Activated naive CD4-positive, alpha-beta T cell treated with anti-CD3 and anti-CD28 coated beads, Interleukin-2, amount 50 U/mL, for 24 hours (primary cell): ENCODE measurements around the gene CRELD1.

ENCODE experiments used
- H3K27ac Mint-ChIP-seq: one replicate; pipeline ENCODE4 v1.8.0; 2021; ENCODE audit warnings: mild to moderate bottlenecking, mixed read lengths
- H3K27me3 Mint-ChIP-seq: one replicate; pipeline ENCODE4 v1.8.0; 2021; ENCODE audit warnings: mixed read lengths
- H3K36me3 Mint-ChIP-seq: one replicate; pipeline ENCODE4 v1.8.0; 2021; ENCODE audit warnings: mixed read lengths
- H3K4me1 Mint-ChIP-seq: one replicate; pipeline ENCODE4 v1.8.0; 2021; ENCODE audit warnings: mixed read lengths
- H3K4me3 Mint-ChIP-seq: one replicate; pipeline ENCODE4 v1.8.0; 2021; ENCODE audit warnings: mild to moderate bottlenecking, mixed read lengths
- H3K9me3 Mint-ChIP-seq: one replicate; pipeline ENCODE4 v1.8.0; 2021; ENCODE audit warnings: mixed read lengths

The CRELD1 gene

DNA sequence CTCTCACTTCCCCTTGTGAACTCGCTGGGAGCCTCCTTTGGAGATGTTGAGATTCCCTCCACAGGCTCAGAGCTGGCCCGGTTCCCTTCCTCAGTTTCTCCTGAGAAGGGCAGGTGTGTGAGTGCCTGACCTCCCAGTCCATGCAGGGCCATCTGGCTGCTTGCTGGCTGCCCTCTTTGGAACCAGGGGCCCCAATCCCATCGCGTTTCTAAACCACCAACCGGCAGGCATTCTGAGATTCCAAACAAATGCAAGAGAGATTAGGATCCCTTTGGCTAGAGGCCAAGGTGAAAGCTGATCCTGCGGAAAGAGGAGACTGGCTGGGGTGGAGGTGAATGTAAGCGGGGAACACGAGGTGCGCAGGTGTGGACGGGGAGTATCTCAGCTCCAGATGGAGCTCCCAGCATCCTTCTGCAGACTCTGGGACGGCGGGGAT lies 21.5 kb downstream of the CRELD1 start:
- H3K9me3 Mint-ChIP-seq = no peaks in the 10 kb centered on the region
- H3K27me3 Mint-ChIP-seq = no peaks in the 10 kb centered on the region
- H3K4me1 Mint-ChIP-seq = peaks cover 15% of the 10 kb centered on the region
- H3K4me3 Mint-ChIP-seq = no peak overlapping the region
- no peak overlapping the region for H3K27ac Mint-ChIP-seq
- no peaks in the 10 kb centered on the region for H3K36me3 Mint-ChIP-seq

DNA sequence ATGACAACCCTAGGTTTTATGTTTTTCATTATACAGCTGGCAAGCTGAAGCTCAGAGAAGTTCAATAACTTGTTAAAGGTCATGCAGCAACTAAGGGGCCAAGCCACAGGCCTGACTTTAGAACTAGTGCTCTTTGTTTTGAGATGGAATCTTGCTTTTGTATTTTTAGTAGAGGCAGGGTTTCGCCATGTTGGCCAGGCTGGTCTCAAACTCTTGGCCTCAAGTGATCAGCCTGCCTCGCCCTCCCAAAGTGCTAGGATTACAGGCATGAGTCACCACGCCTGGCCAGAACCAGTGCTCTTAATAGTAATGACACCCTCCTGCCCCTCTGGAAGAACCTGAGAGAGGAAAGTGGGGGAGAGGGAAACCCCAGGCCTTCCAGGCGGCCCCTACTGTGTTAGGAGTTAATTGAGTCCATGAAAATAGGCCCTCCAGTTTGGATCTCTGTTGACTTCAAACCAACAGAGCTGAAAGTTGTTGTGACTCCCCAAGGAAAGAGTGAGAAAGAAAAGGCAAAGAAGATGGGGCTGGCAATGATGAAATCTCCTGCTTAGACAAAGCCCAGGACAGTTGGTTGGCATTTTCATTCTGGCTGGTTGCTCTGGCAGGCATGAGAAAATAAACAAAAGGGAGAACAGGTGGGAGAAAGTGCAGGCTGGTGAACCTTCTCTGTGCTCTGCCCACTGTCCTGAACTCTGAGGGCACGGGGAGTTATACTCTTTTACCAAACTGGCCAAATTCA lies 22.1 kb downstream of the CRELD1 start:
- Mint-ChIP-seq H3K27me3 (no peaks in the 10 kb centered on the region), H3K36me3 (no peaks in the 10 kb centered on the region), H3K9me3 (no peaks in the 10 kb centered on the region), H3K27ac (no peak overlapping the region), H3K4me3 (no peak overlapping the region), H3K4me1 (peaks cover 12% of the 10 kb centered on the region)

DNA sequence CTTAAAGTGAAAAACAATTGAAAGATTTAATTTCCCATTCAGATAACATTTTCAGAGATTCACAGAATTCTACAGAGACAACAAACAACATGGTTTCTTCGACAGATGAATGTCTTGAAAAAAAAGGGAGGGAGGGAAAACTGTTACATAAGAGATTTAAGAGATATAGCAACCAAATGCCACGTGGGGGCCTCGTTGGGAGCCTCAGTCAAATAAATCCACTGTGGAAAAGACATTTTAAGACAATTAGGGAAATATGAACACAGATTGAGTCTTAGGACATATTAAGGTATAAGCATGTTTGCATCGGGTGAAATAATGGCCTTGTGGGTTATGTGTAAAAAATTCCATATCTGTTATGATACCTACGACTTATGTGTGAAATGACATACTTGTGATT lies 23.6 kb downstream of the CRELD1 start:
- Mint-ChIP-seq H3K27ac (no peak overlapping the region), H3K9me3 (no peaks in the 10 kb centered on the region), H3K4me1 (peaks cover 2% of the 10 kb centered on the region), H3K36me3 (no peaks in the 10 kb centered on the region), H3K27me3 (no peaks in the 10 kb centered on the region), H3K4me3 (no peak overlapping the region)

DNA sequence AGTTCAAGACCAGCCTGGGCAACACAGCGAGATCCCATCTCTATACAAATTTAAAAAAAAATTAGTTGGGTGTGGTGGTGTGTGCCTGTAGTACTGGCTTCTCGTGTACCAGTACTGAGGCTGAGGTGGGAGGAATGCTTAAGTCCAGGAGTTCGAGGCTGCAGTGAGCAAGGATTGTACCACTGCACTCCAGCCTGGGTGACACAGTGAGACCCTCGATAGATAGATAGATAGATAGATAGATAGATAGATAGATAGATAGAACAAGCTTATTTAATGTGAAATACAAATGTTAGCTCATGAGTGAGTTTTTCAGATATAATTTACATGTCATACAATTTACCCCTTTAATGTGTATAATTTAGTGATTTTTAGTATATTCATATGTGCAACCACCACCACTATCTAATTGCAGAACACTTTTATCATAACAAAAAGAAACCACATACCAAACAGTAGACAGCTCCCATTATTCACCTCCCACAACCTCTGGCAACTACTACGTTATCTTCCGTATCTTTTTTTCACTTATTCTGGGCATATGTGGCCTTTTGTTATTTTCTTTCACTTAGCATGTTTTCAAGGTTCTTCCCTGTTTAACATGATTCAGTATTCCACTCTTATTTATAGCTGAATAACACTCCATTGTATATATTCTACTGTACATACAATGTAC lies 31.7 kb downstream of the CRELD1 start:
- no peaks in the 10 kb centered on the region for H3K4me1 Mint-ChIP-seq
- H3K4me3 Mint-ChIP-seq = no peak overlapping the region
- no peaks in the 10 kb centered on the region for H3K9me3 Mint-ChIP-seq
- H3K27me3 Mint-ChIP-seq = no peaks in the 10 kb centered on the region
- peaks cover 15% of the 10 kb centered on the region for H3K36me3 Mint-ChIP-seq
- H3K27ac Mint-ChIP-seq = no peak overlapping the region

DNA sequence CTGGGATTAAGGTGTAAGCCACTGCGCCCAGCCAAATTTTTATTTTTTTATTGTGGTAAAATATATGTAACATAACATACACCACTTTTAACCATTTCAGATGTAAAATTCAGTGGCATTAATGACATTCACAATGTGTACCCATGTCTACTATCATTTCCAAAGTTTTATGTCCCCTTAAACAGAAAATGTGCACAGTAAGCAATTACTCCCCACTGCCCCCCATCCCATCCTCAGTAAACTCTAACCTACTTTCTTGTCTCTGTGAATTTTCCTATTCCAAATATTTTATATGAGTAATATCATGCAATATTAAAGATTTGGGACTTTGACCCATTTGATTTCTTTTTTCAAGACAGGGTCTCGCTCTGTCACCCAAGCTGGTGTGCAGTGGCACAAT lies 33.2 kb downstream of the CRELD1 start:
- no peak overlapping the region for H3K4me3 Mint-ChIP-seq

DNA sequence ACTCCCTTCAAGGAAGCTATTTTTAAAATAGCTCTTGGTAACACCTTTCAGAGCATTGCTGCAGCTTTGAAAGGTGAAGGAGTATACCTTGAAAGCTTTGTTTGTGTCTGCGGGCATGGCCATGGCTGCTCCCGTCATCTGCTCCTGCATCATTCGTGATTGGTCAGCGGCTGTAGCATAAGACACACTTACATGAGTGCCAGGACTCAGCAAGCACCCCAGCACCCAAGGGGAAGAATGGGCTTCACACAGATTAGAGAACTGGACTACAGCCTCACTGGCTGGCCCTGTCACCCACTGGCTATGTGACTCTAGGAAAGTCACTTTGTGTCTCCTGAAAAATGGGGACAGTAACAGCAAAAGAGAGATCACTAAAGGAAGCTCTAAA lies 36.0 kb downstream of the CRELD1 start:
- Mint-ChIP-seq H3K4me1 (no peaks in the 10 kb centered on the region), H3K9me3 (no peaks in the 10 kb centered on the region), H3K4me3 (no peak overlapping the region), H3K27me3 (no peaks in the 10 kb centered on the region), H3K27ac (no peak overlapping the region), H3K36me3 (peaks cover 15% of the 10 kb centered on the region)

More for the DNA sequence above, 33.2 kb downstream of the CRELD1 start:
- no peaks in the 10 kb centered on the region for H3K27me3 Mint-ChIP-seq
- H3K36me3 Mint-ChIP-seq = peaks cover 17% of the 10 kb centered on the region
- no peaks in the 10 kb centered on the region for H3K4me1 Mint-ChIP-seq
- no peaks in the 10 kb centered on the region for H3K9me3 Mint-ChIP-seq
- no peak overlapping the region for H3K27ac Mint-ChIP-seq

DNA sequence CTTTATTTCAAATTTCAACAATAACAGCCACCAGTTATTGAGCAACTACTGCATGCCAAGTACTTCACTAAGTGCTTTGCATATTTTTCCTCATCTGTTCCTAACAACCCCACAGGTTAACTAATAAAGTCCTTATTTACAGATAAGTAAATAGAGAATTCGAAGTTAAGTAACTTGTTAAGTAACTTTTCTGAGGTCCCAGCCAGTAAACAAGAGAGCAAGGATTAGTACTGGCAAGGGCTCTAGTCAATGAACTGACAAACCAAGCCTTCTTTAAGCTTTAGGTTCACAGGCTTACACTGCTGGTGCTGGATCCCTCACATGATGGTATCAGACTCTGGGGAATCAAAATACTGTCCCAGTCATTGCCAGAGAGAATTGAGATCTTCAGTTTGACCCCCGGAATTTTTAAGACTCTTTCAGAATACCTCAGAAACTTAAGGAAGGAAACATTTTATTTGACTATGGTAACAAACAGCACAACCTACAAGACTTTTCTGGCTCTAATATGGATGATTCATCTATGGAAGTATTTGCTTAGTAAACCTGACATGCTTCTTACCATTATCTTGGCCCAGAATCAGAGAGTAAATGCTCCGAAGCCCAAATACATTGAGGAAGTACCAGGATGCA lies 36.5 kb downstream of the CRELD1 start:
- Mint-ChIP-seq H3K4me3 (no peak overlapping the region), H3K9me3 (no peaks in the 10 kb centered on the region), H3K36me3 (peaks cover 15% of the 10 kb centered on the region), H3K27ac (no peak overlapping the region), H3K4me1 (no peaks in the 10 kb centered on the region), H3K27me3 (no peaks in the 10 kb centered on the region)

DNA sequence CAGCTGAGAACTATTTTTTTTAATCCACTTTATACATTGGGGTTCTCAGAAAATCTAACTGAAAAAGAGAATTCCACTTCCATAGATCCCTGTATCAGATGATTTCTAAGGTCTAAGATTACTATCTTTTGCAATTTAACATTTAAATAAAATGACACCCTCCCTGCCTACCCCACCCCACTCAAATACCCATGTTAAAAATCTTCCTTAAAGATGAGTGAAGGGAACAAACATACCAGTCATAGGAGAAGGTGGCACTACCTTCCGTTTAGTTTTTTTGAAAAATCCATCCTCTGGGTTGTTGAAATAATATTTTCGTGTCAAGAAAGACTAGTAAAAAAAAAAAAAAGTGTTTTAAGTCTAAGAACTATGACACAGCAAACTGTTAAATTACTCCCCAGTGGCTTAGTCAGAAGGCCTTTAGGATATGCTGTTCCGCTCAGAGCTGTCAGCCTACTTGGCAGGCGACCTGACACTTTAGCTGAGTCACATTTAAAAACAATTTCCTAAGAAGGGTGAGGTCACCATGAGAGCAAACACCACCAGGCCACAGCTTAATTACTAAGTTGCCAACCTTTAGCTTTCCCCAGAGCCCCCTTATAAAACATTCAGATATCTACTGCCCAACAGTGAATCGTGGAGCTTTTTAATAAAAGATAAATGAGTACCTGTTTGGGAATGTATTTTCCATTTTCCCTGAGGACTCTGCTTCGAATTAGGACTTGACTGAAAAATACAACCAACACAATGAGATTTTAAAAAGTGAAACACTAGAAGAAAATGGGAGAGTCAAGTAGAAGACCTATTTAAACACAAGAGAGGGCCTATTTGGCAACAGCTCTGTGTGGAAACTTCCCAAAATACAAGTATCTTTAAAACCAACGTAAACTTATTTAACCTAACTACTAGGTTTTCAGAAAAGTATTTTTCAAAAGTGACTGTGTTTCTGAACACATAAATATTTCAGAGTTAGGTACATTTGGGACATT lies 43.4 kb downstream of the CRELD1 start:
- H3K4me1 Mint-ChIP-seq = peaks cover 11% of the 10 kb centered on the region
- peaks cover 12% of the 10 kb centered on the region for H3K36me3 Mint-ChIP-seq
- no peaks in the 10 kb centered on the region for H3K27me3 Mint-ChIP-seq
- H3K9me3 Mint-ChIP-seq = no peaks in the 10 kb centered on the region
- no peak overlapping the region for H3K27ac Mint-ChIP-seq
- no peak overlapping the region for H3K4me3 Mint-ChIP-seq

DNA sequence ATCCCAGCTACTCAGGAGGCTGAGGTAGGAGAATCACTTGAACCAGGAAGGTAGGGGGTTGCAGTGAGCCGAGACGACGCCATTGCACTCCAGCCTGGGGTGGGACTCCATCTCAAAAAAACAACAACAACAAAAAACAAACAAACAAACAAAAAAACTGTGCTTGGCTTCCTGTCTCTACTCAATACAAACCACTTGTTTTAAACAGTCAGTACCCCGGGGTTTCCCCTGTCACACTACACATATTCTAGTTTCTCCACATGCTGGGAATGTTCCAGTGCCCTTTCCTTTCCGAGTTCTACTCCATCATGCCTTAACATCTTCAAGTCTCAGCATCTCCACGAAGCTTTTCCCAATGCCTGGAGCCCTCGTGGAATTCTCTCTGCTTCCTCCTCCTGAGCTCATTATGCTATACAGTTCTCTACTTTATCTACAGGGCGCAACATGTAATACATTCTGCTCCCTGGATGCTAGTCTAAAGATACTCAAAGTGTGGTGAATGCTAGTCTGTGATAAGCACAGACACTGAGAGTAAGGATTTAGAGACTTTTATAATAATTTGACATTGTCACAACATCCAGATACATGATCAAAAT lies 45.2 kb downstream of the CRELD1 start:
- Mint-ChIP-seq H3K4me1 (peaks cover 15% of the 10 kb centered on the region), H3K36me3 (peaks cover 12% of the 10 kb centered on the region), H3K4me3 (no peak overlapping the region), H3K27me3 (no peaks in the 10 kb centered on the region), H3K9me3 (no peaks in the 10 kb centered on the region), H3K27ac (no peak overlapping the region)

DNA sequence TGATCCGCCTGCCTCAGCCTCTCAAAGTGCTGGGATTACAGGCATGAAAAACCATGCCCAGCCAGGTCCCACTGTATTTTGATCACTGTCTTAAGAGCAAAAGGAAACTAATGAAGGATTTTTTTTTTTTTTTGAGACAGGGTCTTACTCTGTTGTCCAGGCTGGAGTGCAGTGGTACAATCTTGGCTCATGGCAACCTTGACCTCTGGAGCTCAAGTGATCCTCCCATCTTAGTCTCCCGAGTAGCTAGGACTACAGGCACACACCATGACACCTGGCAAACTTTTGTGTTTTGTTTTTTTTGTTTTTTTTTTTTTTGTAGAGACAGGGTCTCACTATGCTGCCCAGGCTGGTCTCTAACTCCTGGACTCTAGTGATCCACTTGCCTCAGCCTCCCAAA lies 46.6 kb downstream of the CRELD1 start:
- Mint-ChIP-seq H3K27me3 (no peaks in the 10 kb centered on the region), H3K9me3 (no peaks in the 10 kb centered on the region), H3K4me3 (no peak overlapping the region), H3K36me3 (peaks cover 10% of the 10 kb centered on the region), H3K27ac (no peak overlapping the region), H3K4me1 (peaks cover 15% of the 10 kb centered on the region)

DNA sequence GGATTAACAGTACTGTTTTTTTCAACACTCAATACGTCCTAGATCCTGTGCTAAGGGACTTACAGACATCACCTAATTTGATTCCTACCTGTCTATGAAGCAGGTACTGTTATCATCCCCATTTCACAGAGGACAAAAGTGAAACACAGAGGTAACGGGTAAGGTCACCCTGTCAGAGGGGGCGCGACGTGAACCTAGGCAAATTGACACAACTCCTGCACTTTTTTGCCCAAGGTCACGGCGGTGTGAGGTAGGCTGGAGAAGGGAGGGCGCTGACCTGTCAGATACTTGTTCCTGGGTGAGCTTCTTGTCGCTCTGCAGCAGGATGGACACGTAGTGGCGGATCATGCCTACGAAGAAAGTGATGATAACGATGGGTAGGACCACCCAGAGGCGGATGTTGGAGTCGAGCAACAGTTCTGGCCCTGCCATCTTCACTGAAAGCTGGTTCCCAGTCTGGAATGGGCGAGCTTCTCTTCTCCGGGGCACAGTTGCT lies 52.6 kb downstream of the CRELD1 start:
- Mint-ChIP-seq H3K4me1 (peaks cover 19% of the 10 kb centered on the region), H3K9me3 (no peaks in the 10 kb centered on the region), H3K36me3 (peaks cover 1% of the 10 kb centered on the region), H3K4me3 (peak overlapping the region; percentile 96), H3K27me3 (no peaks in the 10 kb centered on the region), H3K27ac (peak overlapping the region; percentile 99)

DNA sequence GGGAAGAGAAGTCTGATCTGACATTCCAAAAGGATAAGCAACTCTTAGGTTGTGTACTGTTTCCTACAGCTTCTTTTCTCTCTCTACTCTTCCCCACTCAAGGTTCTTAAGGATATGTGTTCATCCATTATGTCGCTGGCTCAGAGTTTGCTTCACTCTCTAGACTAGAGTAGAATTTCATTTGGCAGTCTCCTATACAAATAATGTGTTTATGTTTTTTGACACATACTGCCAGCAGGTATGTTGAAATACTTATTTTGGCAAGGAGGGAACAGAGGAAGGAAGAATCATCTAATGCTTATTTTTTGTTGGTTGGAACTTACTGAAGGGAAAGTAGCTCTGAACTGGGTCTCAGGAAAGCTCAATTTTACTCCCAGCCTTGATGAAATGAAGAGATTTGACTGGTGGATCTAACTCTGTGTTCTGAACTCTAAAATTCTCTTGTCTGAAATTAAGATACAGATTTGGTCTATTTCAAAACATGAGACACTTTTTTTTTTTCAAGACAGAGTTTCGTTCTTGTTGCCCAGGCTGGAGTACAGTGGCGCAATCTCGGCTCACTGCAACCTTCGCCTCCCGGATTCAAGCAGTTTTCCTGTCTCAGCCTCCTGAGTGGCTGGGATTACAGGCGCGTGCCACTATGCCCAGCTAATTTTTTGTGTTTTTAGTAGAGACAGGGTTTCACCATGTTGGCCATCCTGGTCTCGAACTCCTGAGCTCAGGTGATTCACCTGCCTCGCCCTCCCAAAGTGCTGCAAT lies 60.6 kb downstream of the CRELD1 start:
- Mint-ChIP-seq H3K27ac (no peak overlapping the region), H3K4me1 (no peaks in the 10 kb centered on the region), H3K9me3 (no peaks in the 10 kb centered on the region), H3K4me3 (no peak overlapping the region), H3K36me3 (peaks cover 5% of the 10 kb centered on the region), H3K27me3 (no peaks in the 10 kb centered on the region)
